Hepatic stellate cell (primary cell): ENCODE data around the gene MAD1L1.

Source experiments
- DNase-seq: peaks from one replicate; pipeline ENCODE4 v3.0.0; 2011; ENCODE audit warnings: low spot score

MAD1L1 gene

GRCh38 chr7:2200584-2200980 is 32.2 kb downstream of the MAD1L1 start:
- no peak for DNase-seq

- no peak for DNase-seq
These were observed 32.7 kb downstream of the MAD1L1 start for GRCh38 chr7:2199956-2200583.

GRCh38 chr7:2199528-2199927 is 33.2 kb downstream of the MAD1L1 start:
- DNase-seq = no peak

- DNase-seq = no peak
These were observed 34.0 kb downstream of the MAD1L1 start for GRCh38 chr7:2198760-2199159.

- no peak for DNase-seq
These were observed 34.5 kb downstream of the MAD1L1 start for GRCh38 chr7:2198206-2198605.

- DNase-seq = no peak
These were observed 35.1 kb downstream of the MAD1L1 start for GRCh38 chr7:2197436-2198155.

- no peak for DNase-seq
These were observed 36.1 kb downstream of the MAD1L1 start for GRCh38 chr7:2196381-2197378.

GRCh38 chr7:2195400-2196246 is 37.1 kb downstream of the MAD1L1 start:
- no peak for DNase-seq

GRCh38 chr7:2193575-2194305 is 39.0 kb downstream of the MAD1L1 start:
- DNase-seq = no peak

GRCh38 chr7:2192831-2193534 is 39.8 kb downstream of the MAD1L1 start:
- DNase-seq = no peak

- no peak for DNase-seq
These were observed 41.7 kb downstream of the MAD1L1 start for GRCh38 chr7:2191016-2191415.

GRCh38 chr7:2190531-2190930 is 42.2 kb downstream of the MAD1L1 start:
- DNase-seq = no peak

GRCh38 chr7:2186166-2186565 is 46.6 kb downstream of the MAD1L1 start:
- DNase-seq = no peak

GRCh38 chr7:2185715-2186114 is 47.0 kb downstream of the MAD1L1 start:
- DNase-seq = no peak

GRCh38 chr7:2182461-2182860 is 50.3 kb downstream of the MAD1L1 start:
- no peak for DNase-seq

GRCh38 chr7:2181077-2181854 is 51.5 kb downstream of the MAD1L1 start:
- DNase-seq = no peak

- DNase-seq = no peak
These were observed 52.7 kb downstream of the MAD1L1 start for GRCh38 chr7:2180081-2180480.

GRCh38 chr7:2175514-2175913 is 57.2 kb downstream of the MAD1L1 start:
- DNase-seq = peak; percentile 97

- DNase-seq = peak; percentile 70
These were observed 57.7 kb downstream of the MAD1L1 start for GRCh38 chr7:2175091-2175490.
